Cardiac fibroblast (primary cell): ENCODE measurements around the gene TCIRG1.

Experiments
- DNase-seq, 2 donors: peaks; one replicate each; pipeline versions ENCODE4 v3.0.0 to v3.0.0-alpha.2; 2010; ENCODE audit warnings: low read depth in 2 of 2
- H3K4me3 ChIP-seq, 2 donors: replicated peaks in 1 of 2; 1 replicate in 1 of 2; 2 replicates in 1 of 2; pipeline ENCODE4 v1.5.1; 2011; ENCODE audit warnings: low read depth in 2 of 2, low read length in 2 of 2, mild to moderate bottlenecking in 2 of 2, moderate library complexity in 1 of 2
- TF ChIP-seq, protein P1 (sequence below): IDR thresholded peaks from one replicate; pipeline ENCODE4 v1.5.1; 2011; ENCODE audit warnings: low read depth, mild to moderate bottlenecking, low read length, inconsistent platforms

Gene TCIRG1

DNA sequence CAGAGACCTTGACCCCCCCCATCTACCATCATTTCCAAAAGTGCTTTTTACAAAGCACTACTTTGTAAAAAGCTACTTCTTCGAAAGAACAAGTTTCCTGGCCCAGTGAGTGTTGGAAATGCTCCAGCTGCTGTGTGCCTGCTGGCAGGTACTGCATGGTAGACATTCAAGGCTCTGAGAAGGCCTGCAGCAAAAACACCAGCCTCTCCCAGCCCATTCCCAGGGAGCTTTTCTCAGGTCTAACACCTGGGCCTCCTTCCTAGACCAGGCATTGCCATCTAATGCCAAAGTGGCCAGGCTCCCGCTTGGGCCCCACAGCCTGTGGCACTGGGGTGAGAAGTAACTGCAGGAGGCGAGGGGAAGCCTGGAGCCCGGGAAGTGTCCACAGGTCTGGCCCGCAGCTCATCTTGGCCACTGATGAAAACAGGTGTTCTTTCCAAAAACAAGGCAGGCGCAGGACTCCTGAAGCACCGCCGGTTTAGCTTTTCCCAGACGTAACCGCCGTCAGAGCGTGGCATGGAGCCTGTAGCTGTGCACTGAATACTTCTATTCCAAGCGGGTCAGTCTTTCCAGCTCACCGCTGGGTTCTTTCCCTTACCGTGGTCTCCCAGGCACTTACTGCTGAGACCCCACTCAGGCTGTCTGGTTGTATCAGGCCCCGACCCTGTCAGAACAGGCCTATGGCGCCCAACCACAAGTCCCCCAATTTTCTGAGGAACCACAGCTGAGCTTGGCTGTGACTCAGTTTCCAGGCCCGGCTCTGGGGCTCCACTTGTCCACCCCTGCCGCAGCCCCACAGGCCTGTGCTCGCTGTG lies 1.2 kb upstream of the TCIRG1 start:
- TF ChIP-seq, protein P1, sequence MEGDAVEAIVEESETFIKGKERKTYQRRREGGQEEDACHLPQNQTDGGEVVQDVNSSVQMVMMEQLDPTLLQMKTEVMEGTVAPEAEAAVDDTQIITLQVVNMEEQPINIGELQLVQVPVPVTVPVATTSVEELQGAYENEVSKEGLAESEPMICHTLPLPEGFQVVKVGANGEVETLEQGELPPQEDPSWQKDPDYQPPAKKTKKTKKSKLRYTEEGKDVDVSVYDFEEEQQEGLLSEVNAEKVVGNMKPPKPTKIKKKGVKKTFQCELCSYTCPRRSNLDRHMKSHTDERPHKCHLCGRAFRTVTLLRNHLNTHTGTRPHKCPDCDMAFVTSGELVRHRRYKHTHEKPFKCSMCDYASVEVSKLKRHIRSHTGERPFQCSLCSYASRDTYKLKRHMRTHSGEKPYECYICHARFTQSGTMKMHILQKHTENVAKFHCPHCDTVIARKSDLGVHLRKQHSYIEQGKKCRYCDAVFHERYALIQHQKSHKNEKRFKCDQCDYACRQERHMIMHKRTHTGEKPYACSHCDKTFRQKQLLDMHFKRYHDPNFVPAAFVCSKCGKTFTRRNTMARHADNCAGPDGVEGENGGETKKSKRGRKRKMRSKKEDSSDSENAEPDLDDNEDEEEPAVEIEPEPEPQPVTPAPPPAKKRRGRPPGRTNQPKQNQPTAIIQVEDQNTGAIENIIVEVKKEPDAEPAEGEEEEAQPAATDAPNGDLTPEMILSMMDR = no peak
- no peak overlapping the region for H3K4me3 ChIP-seq
- no peak for DNase-seq

DNA sequence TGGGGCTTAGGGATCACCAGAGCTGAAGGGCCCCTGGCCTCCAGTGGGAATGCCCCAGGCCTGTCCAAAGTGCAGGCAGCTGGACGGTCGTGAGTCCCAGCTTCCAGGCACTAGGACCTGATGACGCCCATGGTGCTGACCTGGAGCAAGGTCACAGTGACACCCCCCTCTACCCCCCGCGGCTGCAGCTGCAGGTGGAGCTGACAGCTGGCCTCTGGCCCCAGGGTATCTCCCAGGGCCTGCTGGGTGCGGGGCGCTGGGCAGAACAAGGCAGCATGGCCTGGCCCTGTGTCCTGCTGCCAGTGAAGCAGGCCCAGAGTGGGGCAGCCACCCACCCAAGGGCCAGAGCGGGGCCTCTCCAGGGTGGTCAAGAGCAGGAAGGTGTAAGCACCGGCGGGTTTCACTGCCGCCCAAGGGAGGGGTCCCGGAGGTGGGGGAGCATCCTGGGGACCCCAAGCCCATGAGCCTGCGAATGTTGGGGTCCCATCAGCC lies 553 bp upstream of the TCIRG1 start:
- DNase-seq = no peak
- H3K4me3 ChIP-seq = peak overlapping the region; percentile 77 to 80
- TF ChIP-seq, protein P1 = no peak

DNA sequence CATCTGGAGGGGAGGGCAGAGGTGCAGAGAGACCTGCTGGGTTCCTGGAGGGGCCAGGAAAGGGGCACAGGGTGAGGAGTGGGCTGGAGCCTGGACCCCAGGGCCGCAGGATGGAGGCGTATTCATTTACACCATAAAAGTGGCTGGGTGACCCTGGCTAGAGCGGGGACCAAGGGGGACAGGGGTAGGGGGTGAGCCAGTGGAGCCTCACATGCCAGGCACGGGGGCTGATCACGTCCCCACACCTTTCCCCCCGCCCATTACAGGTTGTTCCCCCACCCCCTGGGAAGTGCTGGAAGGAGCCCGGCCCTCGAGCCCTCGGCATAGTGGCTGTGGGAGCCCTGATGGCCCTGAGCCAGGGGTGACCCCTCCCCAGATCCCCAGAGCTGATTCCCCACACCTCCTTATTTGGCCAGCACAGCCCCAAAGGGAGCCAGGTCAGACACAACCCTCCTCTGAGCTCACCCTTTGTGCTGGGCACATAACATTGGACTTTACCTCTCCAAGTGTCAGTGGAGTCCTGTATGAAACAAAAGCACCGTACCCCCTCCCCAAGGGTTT lies 781 bp downstream of the TCIRG1 start:
- peak overlapping the region; percentile 77 to 80 for H3K4me3 ChIP-seq
- no peak for DNase-seq
- TF ChIP-seq, protein P1 = no peak

DNA sequence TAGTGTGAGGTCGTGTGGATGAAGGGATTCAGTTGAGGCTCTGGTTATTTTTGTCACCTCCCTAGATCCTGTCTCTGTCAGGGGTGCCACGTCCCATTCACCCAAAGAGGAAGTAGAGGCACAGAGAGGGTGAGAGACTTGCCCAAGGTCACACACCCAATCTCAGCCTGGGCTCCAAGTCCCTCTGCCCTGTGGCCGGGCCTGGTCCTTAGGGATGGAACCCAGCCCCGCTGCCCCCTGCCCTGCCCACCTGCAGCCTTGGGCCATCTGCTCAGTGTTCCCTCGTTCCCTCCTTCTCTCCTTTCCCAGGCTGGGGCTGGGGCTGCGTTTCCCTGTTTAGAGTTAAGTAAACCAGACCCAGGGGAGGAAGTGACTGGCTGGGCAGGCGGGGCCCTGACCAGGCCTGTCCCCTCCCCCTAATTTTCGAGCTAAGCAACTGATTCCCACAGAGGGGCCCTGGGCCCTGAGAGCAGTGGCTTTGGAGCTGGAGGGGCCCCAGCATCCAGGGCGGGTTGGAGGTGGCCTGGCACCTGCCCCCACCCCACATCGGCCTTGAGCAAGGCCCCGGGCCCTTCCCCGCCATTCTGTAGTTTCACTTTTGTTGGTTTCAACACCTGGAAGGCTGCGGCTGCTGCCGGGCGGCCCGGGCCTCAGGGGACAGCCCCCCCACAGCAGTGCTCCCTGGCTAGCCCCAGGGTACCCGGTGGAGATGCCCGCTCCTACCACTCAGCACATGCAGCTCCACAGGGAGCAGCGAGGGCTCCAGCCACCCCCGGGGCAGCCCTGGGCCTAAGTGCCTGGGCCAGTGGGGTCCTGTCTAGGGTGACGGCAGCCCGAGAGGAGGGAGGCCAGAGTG lies 1.5 kb downstream of the TCIRG1 start:
- peak overlapping the region; percentile 77 to 80 for H3K4me3 ChIP-seq

DNA sequence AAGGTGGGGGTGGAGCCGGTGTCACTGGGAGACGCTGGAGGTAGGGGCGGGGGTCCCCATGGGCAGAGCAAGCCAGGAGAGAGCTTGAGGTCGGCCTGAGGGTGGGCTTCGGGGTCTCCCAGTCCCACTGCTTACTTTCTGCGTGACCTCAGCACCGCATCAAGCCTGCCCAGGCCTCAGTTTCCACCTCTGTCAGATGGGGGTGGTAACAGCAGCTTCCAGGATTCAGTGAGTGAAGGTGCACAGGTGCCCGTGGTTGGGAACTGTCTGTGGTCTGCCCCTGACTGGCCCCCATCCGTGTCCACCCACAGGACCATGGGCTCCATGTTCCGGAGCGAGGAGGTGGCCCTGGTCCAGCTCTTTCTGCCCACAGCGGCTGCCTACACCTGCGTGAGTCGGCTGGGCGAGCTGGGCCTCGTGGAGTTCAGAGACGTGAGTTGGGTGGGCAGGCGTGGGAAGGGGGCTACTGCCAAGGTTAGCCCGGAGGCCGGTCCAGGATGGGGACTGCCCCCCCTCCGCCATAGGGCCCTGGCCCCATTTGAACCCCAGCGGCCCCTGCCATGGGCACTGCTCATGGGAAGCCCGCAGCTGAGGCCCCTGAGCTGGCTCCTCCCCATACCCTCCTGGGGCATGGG lies 2.2 kb downstream of the TCIRG1 start:
- no peak for DNase-seq
- H3K4me3 ChIP-seq = peak overlapping the region; percentile 77 to 80
- TF ChIP-seq, protein P1 = no peak

More for the DNA sequence above, 1.5 kb downstream of the TCIRG1 start:
- TF ChIP-seq, protein P1 = no peak
- DNase-seq = peak; percentile 80 to 83

DNA sequence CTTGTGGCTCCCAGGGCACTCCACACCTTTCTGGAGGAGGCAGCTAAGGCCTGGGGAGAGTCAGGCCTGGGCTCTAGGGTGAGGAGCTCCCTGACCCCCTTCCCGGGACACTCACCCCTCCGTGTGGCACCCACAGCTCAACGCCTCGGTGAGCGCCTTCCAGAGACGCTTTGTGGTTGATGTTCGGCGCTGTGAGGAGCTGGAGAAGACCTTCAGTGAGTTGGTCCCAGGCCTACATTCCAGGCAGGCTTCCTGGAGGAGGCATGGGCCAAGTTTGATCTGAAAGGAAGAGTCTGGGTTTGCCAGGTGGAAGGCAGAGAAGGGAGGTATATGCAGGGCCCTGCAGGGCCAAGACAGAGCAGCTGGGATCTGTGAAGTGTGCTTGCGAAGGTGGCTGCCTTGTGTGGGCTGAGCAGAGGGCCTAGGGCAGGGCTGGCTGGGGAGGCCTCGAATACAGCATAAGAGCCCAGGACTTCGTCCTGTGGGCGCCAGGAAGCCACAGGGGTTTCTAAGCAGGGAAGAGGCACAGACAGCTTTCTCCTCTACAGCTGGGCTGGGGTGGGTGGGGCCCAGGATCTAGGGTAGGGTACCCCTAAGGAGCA lies 2.9 kb downstream of the TCIRG1 start:
- H3K4me3 ChIP-seq = no peak overlapping the region
- DNase-seq = no peak
- TF ChIP-seq, protein P1 = no peak
